A549 (cell line): ENCODE results near the gene ELP2. TPM values are rescaled to one million over a fixed set of nuclear protein-coding genes. Genes with fewer than 3 reads are reported as not detected.
"Not testable (repeated sequence)": the region's sequence is repeated elsewhere in the genome, so short reads cannot be mapped to it uniquely, and the experiment has no call there.

Experiments used
- ATAC-seq, 2 experiments: fragments of 200-7000 bp in 1 of 2; fragments of >200 bp in 1 of 2; cut with Nextera tagmentation in 1 of 2; cut with Tn5 transposase in 1 of 2; 3 replicates each; pipeline versions ENCODE4 v1.8.0 to v1.9.1; 2018 to 2020; ENCODE audit warnings: mild to moderate bottlenecking in 1 of 2, moderate library complexity in 1 of 2
- CTCF ChIA-PET: fragments of 300-600 bp; sonication (Branson Sonifier 250); formaldehyde crosslinking; extraction: SDS; loops from one replicate; lab custom pipeline; 2021; ENCODE audit warnings: antibody characterized with exemption, inconsistent platforms; lab: Yijun Ruan, JAX
- POLR2A ChIA-PET: fragments of 350-600 bp; formaldehyde crosslinking; extraction: SDS; loops from one replicate; lab custom pipeline; 2021; ENCODE audit warnings: antibody characterized with exemption, inconsistent platforms; lab: Yijun Ruan, JAX
- DNase-seq, 2 experiments: peaks; one replicate each; pipeline versions ENCODE4 v3.0.0 to v3.0.0-alpha.2; 2011 to 2016; ENCODE audit warnings: low read depth in 1 of 2, low spot score in 1 of 2
- FAIRE-seq: peaks from 2 replicates; lab custom pipeline; 2011; peaks lifted over from hg19 to GRCh38; lab: Jason Lieb, UNC
- H3K27ac ChIP-seq, 2 experiments: fragments of >200 bp; sonication (Bioruptor Twin); formaldehyde crosslinking; 3 replicates each; pipeline ENCODE4 v1.5.1; 2016 to 2017
- H3K4me1 ChIP-seq: fragments of >200 bp; sonication (Bioruptor Twin); formaldehyde crosslinking; 3 replicates; pipeline ENCODE4 v1.6.1; 2016
- H3K4me2 ChIP-seq: fragments of >200 bp; sonication (Bioruptor Twin); formaldehyde crosslinking; 3 replicates; pipeline ENCODE4 v1.6.1; 2016
- H3K4me3 ChIP-seq: fragments of >200 bp; sonication (Bioruptor Twin); formaldehyde crosslinking; 3 replicates; pipeline ENCODE4 v1.5.1; 2016
- H3K9me3 ChIP-seq: fragments of >200 bp; sonication (Bioruptor Twin); formaldehyde crosslinking; 3 replicates; pipeline ENCODE4 v1.6.1; 2016
- BCL3 ChIP-seq: fragments of >200 bp; sonication (Bioruptor Twin); formaldehyde crosslinking; IDR thresholded peaks from 3 replicates; pipeline ENCODE4 v1.6.1; 2016
- CBX2 ChIP-seq: fragments of 200-600 bp; sonication (generic); IDR thresholded peaks from 2 replicates; pipeline ENCODE4 v1.6.1; 2016; ENCODE audit warnings: low read depth, mild to moderate bottlenecking, borderline replicate concordance
- CHD4 ChIP-seq: fragments of 200-600 bp; sonication (generic); IDR thresholded peaks from 2 replicates; pipeline ENCODE4 v1.6.1; 2016; ENCODE audit warnings: antibody characterized with exemption, mild to moderate bottlenecking, borderline replicate concordance
- E2F6 ChIP-seq: IDR thresholded peaks from 2 replicates; pipeline ENCODE4 v1.6.1; 2012; ENCODE audit warnings: low read depth, borderline replicate concordance
- HOXA7 ChIP-seq: fragments of 250-450 bp; sonication (Bioruptor Pico); IDR thresholded peaks from 2 replicates; pipeline ENCODE4 v1.5.0; 2020; ENCODE audit warnings: mild to moderate bottlenecking, moderate library complexity
- HOXB5 ChIP-seq: fragments of 250-450 bp; sonication (Bioruptor Pico); IDR thresholded peaks from 2 replicates; pipeline ENCODE4 v1.5.0; 2020; ENCODE audit warnings: mild to moderate bottlenecking, moderate library complexity
- JUN ChIP-seq, 2 experiments: fragments of >200 bp; sonication (Bioruptor Twin); formaldehyde crosslinking; IDR thresholded peaks; 2 replicates in 1 of 2; 3 replicates in 1 of 2; pipeline ENCODE4 v1.6.1; 2016 to 2017
- KDM5A ChIP-seq: fragments of 200-600 bp; sonication (generic); IDR thresholded peaks from 2 replicates; pipeline ENCODE4 v1.6.1; 2016; ENCODE audit warnings: antibody characterized with exemption, mild to moderate bottlenecking
- MAX ChIP-seq: IDR thresholded peaks from 2 replicates; pipeline ENCODE4 v1.6.1; 2012
- MYC ChIP-seq: IDR thresholded peaks from 2 replicates; pipeline ENCODE4 v1.6.1; 2012; ENCODE audit warnings: mild to moderate bottlenecking, inconsistent platforms, low read length, improper control_type of control experiment, borderline replicate concordance
- PBX3 ChIP-seq: IDR thresholded peaks from 2 replicates; pipeline ENCODE4 v1.6.1; 2012
- PHF8 ChIP-seq: fragments of 200-600 bp; sonication (generic); IDR thresholded peaks from 2 replicates; pipeline ENCODE4 v1.6.1; 2016; ENCODE audit warnings: low read depth, mild to moderate bottlenecking, antibody characterized with exemption, moderate library complexity, borderline replicate concordance
- POLR2A ChIP-seq: IDR thresholded peaks from 2 replicates; pipeline ENCODE4 v1.6.1; 2012; ENCODE audit warnings: mild to moderate bottlenecking, low read length
- RARB ChIP-seq: fragments of 250-450 bp; sonication (Bioruptor Pico); IDR thresholded peaks from 2 replicates; pipeline ENCODE4 v1.8.0; 2021; ENCODE audit warnings: mild to moderate bottlenecking, moderate library complexity
- RCOR1 ChIP-seq: fragments of 150-350 bp; IDR thresholded peaks from 2 replicates; pipeline ENCODE4 v1.6.1; 2014; ENCODE audit warnings: antibody characterized with exemption, low read length, low read depth
- RNF2 ChIP-seq: fragments of 200-600 bp; sonication (generic); IDR thresholded peaks from 2 replicates; pipeline ENCODE4 v1.6.1; 2016; ENCODE audit warnings: low read depth, mild to moderate bottlenecking, antibody characterized with exemption, moderate library complexity, borderline replicate concordance
- TFCP2L1 ChIP-seq: fragments of 250-450 bp; sonication (Bioruptor Pico); IDR thresholded peaks from 2 replicates; pipeline ENCODE4 v1.5.0; 2021; ENCODE audit warnings: mild to moderate bottlenecking
- USF2 ChIP-seq: fragments of 450-650 bp; IDR thresholded peaks from 2 replicates; pipeline ENCODE4 v1.6.1; 2014; ENCODE audit warnings: antibody characterized with exemption
- ZSCAN20 ChIP-seq: fragments of 250-450 bp; sonication (Bioruptor Pico); IDR thresholded peaks from 2 replicates; pipeline ENCODE4 v1.8.0; 2022; ENCODE audit warnings: mild to moderate bottlenecking, moderate library complexity
- WGBS: methylation state at CpG from one replicate; pipeline ENCODE4 v1.1.6; 2017; ENCODE audit errors: missing lambda C conversion rate; 5-methylcytosine and 5-hydroxymethylcytosine counted together
- polyA minus RNA-seq: library from RNA; depleted of rRNA, polyadenylated mRNA; stranded (reverse); fragments of >200 nt; gene quantifications from 2 replicates; pipeline ENCODE4 v1.2.3, GENCODE V29; 2011; rRNA and poly(A)+ RNA removed
- polyA plus RNA-seq, 4 experiments: library from polyadenylated mRNA; depleted of rRNA in 3 of 4; stranded (reverse); fragments of >200 nt; fragmentation: RNase III in 1 of 4; extraction: RNeasy Plus Mini Kit Qiagen cat#74134 plus additional on column Dnase treatment in 1 of 4; gene quantifications; 2 replicates in 3 of 4; 3 replicates in 1 of 4; pipeline ENCODE4 v1.2.3, GENCODE V29; 2011 to 2017

The ELP2 gene
- 68.8 and 73.4 TPM in 2 replicates for polyA plus RNA-seq (2011; rRNA removed)
- 16.5 and 18.1 TPM in 2 replicates for polyA plus RNA-seq (2012; cell fraction: cytosol; rRNA removed)
- 25.9 and 36.5 TPM in 2 replicates for polyA plus RNA-seq (2012; cell fraction: nucleus; rRNA removed)
- 28.8 to 32.3 TPM (median 32.0 TPM) in 3 replicates for polyA plus RNA-seq (2017; fragmentation: RNase III; extraction: RNeasy Plus Mini Kit Qiagen cat#74134 plus additional on column Dnase treatment)
- 60.2 and 76.3 TPM in 2 replicates for polyA minus RNA-seq

- POLR2A ChIA-PET = interaction anchor here (1.3 kb wide), 2 partner anchors 29 to 57 kb away, joined by 3 read pairs; partner anchors contain the start of gene MOCOS
Measured at GRCh38 chr18:36129300-36130038, at the start of gene ELP2, which contains the start of gene SLC39A6. Gene ELP2, plus strand, starts transcription at chr18:36129899. Its CDS starts 35 bp downstream, at chr18:36129934. Gene SLC39A6, minus strand, starts transcription at chr18:36129340. Its CDS starts 2,333 bp downstream, at chr18:36127007.

GRCh38 chr18:36081118-36081517, 48.6 kb upstream of the ELP2 start:
- FAIRE-seq, POLR2A ChIA-PET, ATAC-seq, DNase-seq, H3K27ac ChIP-seq, H3K4me1 ChIP-seq, CTCF ChIA-PET, H3K4me3 ChIP-seq, H3K4me2 ChIP-seq, H3K9me3 ChIP-seq: not testable (repeated sequence)
- WGBS = 70% methylated on average over 2 of the region's 2 CpGs

More at GRCh38 chr18:36129300-36130038, at the start of gene ELP2, which contains the start of gene SLC39A6:
- 1% methylated on average over 16 of the region's 69 CpGs for WGBS
- peak; percentile 83 to 90 for DNase-seq
- Histone ChIP-seq H3K4me1 (peaks cover 13% of the 10 kb centered on the region; the same call in 2 of the 3 replicates), H3K27ac (peak within 1 kb of the TSS; percentile 98 to 100), H3K9me3 (no peaks in the 10 kb centered on the region), H3K4me2 (peak within 1 kb of the TSS; percentile 95), H3K4me3 (peak within 1 kb of the TSS; percentile 86)
- CTCF ChIA-PET = interaction anchor here (0.8 to 1.2 kb wide), 5 partner anchors 9 to 44 kb away, joined by 3 to 5 read pairs (median 4); no protein-coding TSS in a partner anchor
- TF ChIP-seq PHF8 = peak; percentile 97
- TF ChIP-seq TFCP2L1 (CRISPR knock-in tag) = no peak
- peak; percentile 50; the same call in 1 of the 3 replicates for TF ChIP-seq BCL3
- TF ChIP-seq RNF2 = no peak
- no peak for TF ChIP-seq ZSCAN20 (CRISPR knock-in tag)
- TF ChIP-seq HOXA7 = no peak
- TF ChIP-seq JUN (IDR thresholded peaks at IDR 0.05) = peak; percentile 51 to 61; a peak in 3 of 5 replicates
- peak; percentile 52; the same call in 1 of the 2 replicates for TF ChIP-seq E2F6
- TF ChIP-seq USF2 = no peak
- TF ChIP-seq PBX3 = 0 out of 2 replicates have a peak, but pooled peaks have one; percentile 49
- TF ChIP-seq RCOR1 = no peak
- TF ChIP-seq CHD4 = no peak
- TF ChIP-seq POLR2A = peak; percentile 73
- TF ChIP-seq MAX = peak; percentile 79
- no peak for TF ChIP-seq RARB (CRISPR knock-in tag)
- TF ChIP-seq HOXB5 (CRISPR knock-in tag) = no peak
- peak; percentile 62 for TF ChIP-seq MYC
- TF ChIP-seq KDM5A = peak; percentile 64; the same call in 1 of the 2 replicates
- no peak for TF ChIP-seq CBX2
- no peak for FAIRE-seq
- peak; percentile 98 for ATAC-seq
